Liver (tissue), 9 donors: ENCODE measurements around the gene RAET1G. TPM values are rescaled to one million over a fixed set of nuclear protein-coding genes. Genes with fewer than 3 reads are reported as not detected.

Experiments
- DNase-seq: peaks from one replicate; pipeline ENCODE4 v3.0.0-alpha.2; 2017; ENCODE audit warnings: low spot score
- H3K27ac ChIP-seq, 2 donors: one replicate each; pipeline ENCODE4 v1.7.0; 2013; ENCODE audit warnings: inconsistent platforms in 2 of 2, low read length in 2 of 2, control low read depth in 1 of 2, low read depth in 1 of 2, mild to moderate bottlenecking in 1 of 2
- H3K27me3 ChIP-seq, 4 donors: one replicate each; pipeline versions ENCODE4 v1.6.1 to v1.7.0; 2013; ENCODE audit warnings: low read length in 3 of 4, inconsistent platforms in 1 of 4, mild to moderate bottlenecking in 1 of 4, moderate library complexity in 1 of 4; ENCODE audit not compliant: control insufficient read depth in 4 of 4, insufficient read depth in 4 of 4
- H3K36me3 ChIP-seq, 4 donors: one replicate each; pipeline versions ENCODE4 v1.6.1 to v1.7.0; 2013; ENCODE audit warnings: low read length in 3 of 4, mild to moderate bottlenecking in 3 of 4, low read depth in 1 of 4, moderate library complexity in 1 of 4; ENCODE audit not compliant: control insufficient read depth in 4 of 4, insufficient read depth in 3 of 4
- H3K4me1 ChIP-seq, 4 donors: one replicate each; pipeline versions ENCODE4 v1.6.1 to v1.7.0; 2013; ENCODE audit warnings: low read length in 3 of 4, mild to moderate bottlenecking in 3 of 4, moderate library complexity in 1 of 4; ENCODE audit not compliant: control insufficient read depth in 4 of 4, insufficient read depth in 4 of 4
- H3K4me3 ChIP-seq, 3 donors: one replicate each; pipeline versions ENCODE4 v1.6.1 to v1.7.0; 2013; ENCODE audit warnings: low read length in 3 of 3, control low read depth in 1 of 3, low read depth in 1 of 3, mild to moderate bottlenecking in 1 of 3
- H3K9ac ChIP-seq, 2 donors: one replicate each; pipeline ENCODE4 v1.7.0; 2013; ENCODE audit warnings: low read length in 2 of 2, mild to moderate bottlenecking in 2 of 2, moderate library complexity in 2 of 2, control low read depth in 1 of 2, low read depth in 1 of 2
- H3K9me3 ChIP-seq, 4 donors: one replicate each; pipeline versions ENCODE4 v1.6.1 to v1.7.0; 2013; ENCODE audit warnings: low read length in 3 of 4; ENCODE audit not compliant: control insufficient read depth in 4 of 4
- EGR1 ChIP-seq, 2 donors: IDR thresholded peaks; 2 replicates each; pipeline ENCODE4 v1.6.1; 2016 to 2018; ENCODE audit warnings: antibody characterized with exemption in 2 of 2, low read depth in 2 of 2
- FOXA1 ChIP-seq: IDR thresholded peaks from 2 replicates; pipeline ENCODE4 v1.6.1; 2016; ENCODE audit warnings: antibody characterized with exemption
- FOXA2 ChIP-seq: IDR thresholded peaks from 2 replicates; pipeline ENCODE4 v1.6.1; 2016; ENCODE audit warnings: antibody characterized with exemption
- GABPA ChIP-seq, 2 donors: IDR thresholded peaks in 1 of 2; conservative IDR thresholded peaks in 1 of 2; 2 replicates each; pipeline ENCODE4 v1.6.1; 2016; ENCODE audit warnings: antibody characterized with exemption in 2 of 2, mild to moderate bottlenecking in 1 of 2, moderate library complexity in 1 of 2
- HNF4A ChIP-seq, 2 donors: conservative IDR thresholded peaks; 2 replicates each; pipeline ENCODE4 v1.6.1; 2016; ENCODE audit warnings: antibody characterized with exemption in 2 of 2, mild to moderate bottlenecking in 2 of 2
- HNF4G ChIP-seq: IDR thresholded peaks from 2 replicates; pipeline ENCODE4 v1.6.1; 2016; ENCODE audit warnings: antibody characterized with exemption
- JUND ChIP-seq, 2 donors: IDR thresholded peaks; 2 replicates each; pipeline ENCODE4 v1.6.1; 2016; ENCODE audit warnings: antibody characterized with exemption in 2 of 2
- NR2F2 ChIP-seq: IDR thresholded peaks from 2 replicates; pipeline ENCODE4 v1.6.1; 2016; ENCODE audit warnings: antibody characterized with exemption
- RAD21 ChIP-seq, 2 donors: IDR thresholded peaks; 2 replicates each; pipeline ENCODE4 v1.6.1; 2016; ENCODE audit warnings: antibody characterized with exemption in 2 of 2, mild to moderate bottlenecking in 2 of 2
- RXRA ChIP-seq, 2 donors: IDR thresholded peaks; 2 replicates each; pipeline ENCODE4 v1.6.1; 2017 to 2018; ENCODE audit warnings: antibody characterized with exemption in 2 of 2, mild to moderate bottlenecking in 1 of 2
- SP1 ChIP-seq: IDR thresholded peaks from 2 replicates; pipeline ENCODE4 v1.6.1; 2018; ENCODE audit warnings: antibody characterized with exemption, mild to moderate bottlenecking
- TAF1 ChIP-seq: conservative IDR thresholded peaks from 2 replicates; pipeline ENCODE4 v1.6.1; 2016; ENCODE audit warnings: antibody characterized with exemption, mild to moderate bottlenecking
- YY1 ChIP-seq: IDR thresholded peaks from 2 replicates; pipeline ENCODE4 v1.6.1; 2016; ENCODE audit warnings: antibody characterized with exemption, mild to moderate bottlenecking
- whole genome bisulfite sequencing: extraction: QIAGEN DNeasy Blood & Tissue Kit; methylation state at CpG from one replicate; pipeline ENCODE4 v1.1.7; 2013; 5-methylcytosine and 5-hydroxymethylcytosine counted together
- polyA plus RNA-seq, 2 donors: library from polyadenylated mRNA; stranded (reverse) in 1 of 2; unstranded in 1 of 2; fragments of 200-250 nt in 1 of 2; fragments of >200 nt in 1 of 2; fragmentation: Nextera tagmentation in 1 of 2; extraction: Ambion mirVana in 1 of 2; gene quantifications; one replicate each; pipeline versions ENCODE4 v1.2.1 to v1.2.3, GENCODE V29; 2013 to 2015
- total RNA-seq, 2 donors: library from RNA; depleted of rRNA; stranded (reverse); fragments of >200 nt; gene quantifications; one replicate each; pipeline ENCODE4 v1.2.3, GENCODE V29; 2014
- TF ChIP-seq, protein P1 (sequence below): fragments of 150-350 bp; IDR thresholded peaks from 2 replicates; pipeline ENCODE4 v1.5.1; 2017; ENCODE audit warnings: improper control_type of control experiment, low read depth, low read length; ENCODE audit not compliant: missing input control
- TF ChIP-seq, protein P2 (sequence below): IDR thresholded peaks from 2 replicates; pipeline ENCODE4 v1.6.1; 2016; ENCODE audit warnings: antibody characterized with exemption
- TF ChIP-seq, protein P3 (sequence below): IDR thresholded peaks from 2 replicates; pipeline ENCODE4 v1.6.1; 2016; ENCODE audit warnings: antibody characterized with exemption
- TF ChIP-seq, protein P4 (sequence below): IDR thresholded peaks from 2 replicates; pipeline ENCODE4 v1.6.1; 2016; ENCODE audit warnings: antibody characterized with exemption
- TF ChIP-seq, protein P5 (sequence below): IDR thresholded peaks from 2 replicates; pipeline ENCODE4 v1.6.1; 2016; ENCODE audit warnings: antibody characterized with exemption, mild to moderate bottlenecking
- donor health status: healthy.
- donor health status: healthy.
- donor health status: healthy.
- donor health status: healthy.
- donor health status: healthy.

The RAET1G gene
- total and polyA plus RNA-seq, 4 donors = not detected

DNA sequence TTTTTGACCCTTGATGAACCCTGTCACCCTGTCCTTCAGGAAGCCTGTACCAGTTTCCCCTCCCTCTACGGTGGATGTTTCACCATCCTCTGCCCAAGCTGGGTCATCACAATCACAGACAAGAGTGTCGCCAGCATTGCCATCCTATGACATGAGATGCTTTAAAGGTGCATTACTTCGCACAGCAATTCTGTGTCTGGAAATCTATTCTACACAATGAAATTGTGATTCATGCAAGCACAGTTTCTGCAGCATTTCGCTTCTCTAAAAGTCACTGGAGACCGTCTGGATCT, 16.4 kb upstream of the RAET1G start:
- 20% methylated on average over 5 of the region's 5 CpGs for WGBS
- no peak for TF ChIP-seq FOXA1
- TF ChIP-seq EGR1 (IDR thresholded peaks at IDR 0.05; ENCODE audit: low read depth in 2 of 2) = no peak
- TF ChIP-seq, protein P1, sequence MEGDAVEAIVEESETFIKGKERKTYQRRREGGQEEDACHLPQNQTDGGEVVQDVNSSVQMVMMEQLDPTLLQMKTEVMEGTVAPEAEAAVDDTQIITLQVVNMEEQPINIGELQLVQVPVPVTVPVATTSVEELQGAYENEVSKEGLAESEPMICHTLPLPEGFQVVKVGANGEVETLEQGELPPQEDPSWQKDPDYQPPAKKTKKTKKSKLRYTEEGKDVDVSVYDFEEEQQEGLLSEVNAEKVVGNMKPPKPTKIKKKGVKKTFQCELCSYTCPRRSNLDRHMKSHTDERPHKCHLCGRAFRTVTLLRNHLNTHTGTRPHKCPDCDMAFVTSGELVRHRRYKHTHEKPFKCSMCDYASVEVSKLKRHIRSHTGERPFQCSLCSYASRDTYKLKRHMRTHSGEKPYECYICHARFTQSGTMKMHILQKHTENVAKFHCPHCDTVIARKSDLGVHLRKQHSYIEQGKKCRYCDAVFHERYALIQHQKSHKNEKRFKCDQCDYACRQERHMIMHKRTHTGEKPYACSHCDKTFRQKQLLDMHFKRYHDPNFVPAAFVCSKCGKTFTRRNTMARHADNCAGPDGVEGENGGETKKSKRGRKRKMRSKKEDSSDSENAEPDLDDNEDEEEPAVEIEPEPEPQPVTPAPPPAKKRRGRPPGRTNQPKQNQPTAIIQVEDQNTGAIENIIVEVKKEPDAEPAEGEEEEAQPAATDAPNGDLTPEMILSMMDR = no peak
- no peak for TF ChIP-seq NR2F2
- TF ChIP-seq HNF4G = no peak
- no peak for TF ChIP-seq SP1
- TF ChIP-seq RAD21 (IDR thresholded peaks at IDR 0.05) = no peak
- TF ChIP-seq, protein P2, sequence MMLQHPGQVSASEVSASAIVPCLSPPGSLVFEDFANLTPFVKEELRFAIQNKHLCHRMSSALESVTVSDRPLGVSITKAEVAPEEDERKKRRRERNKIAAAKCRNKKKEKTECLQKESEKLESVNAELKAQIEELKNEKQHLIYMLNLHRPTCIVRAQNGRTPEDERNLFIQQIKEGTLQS = no peak
- no peak for TF ChIP-seq FOXA2
- no peak for TF ChIP-seq HNF4A (conservative IDR thresholded peaks at IDR 0.05)
- TF ChIP-seq, protein P3, sequence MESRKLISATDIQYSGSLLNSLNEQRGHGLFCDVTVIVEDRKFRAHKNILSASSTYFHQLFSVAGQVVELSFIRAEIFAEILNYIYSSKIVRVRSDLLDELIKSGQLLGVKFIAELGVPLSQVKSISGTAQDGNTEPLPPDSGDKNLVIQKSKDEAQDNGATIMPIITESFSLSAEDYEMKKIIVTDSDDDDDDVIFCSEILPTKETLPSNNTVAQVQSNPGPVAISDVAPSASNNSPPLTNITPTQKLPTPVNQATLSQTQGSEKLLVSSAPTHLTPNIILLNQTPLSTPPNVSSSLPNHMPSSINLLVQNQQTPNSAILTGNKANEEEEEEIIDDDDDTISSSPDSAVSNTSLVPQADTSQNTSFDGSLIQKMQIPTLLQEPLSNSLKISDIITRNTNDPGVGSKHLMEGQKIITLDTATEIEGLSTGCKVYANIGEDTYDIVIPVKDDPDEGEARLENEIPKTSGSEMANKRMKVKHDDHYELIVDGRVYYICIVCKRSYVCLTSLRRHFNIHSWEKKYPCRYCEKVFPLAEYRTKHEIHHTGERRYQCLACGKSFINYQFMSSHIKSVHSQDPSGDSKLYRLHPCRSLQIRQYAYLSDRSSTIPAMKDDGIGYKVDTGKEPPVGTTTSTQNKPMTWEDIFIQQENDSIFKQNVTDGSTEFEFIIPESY = no peak
- TF ChIP-seq, protein P4, sequence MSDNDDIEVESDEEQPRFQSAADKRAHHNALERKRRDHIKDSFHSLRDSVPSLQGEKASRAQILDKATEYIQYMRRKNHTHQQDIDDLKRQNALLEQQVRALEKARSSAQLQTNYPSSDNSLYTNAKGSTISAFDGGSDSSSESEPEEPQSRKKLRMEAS = no peak
- TF ChIP-seq GABPA (IDR thresholded peaks at IDR 0.05 in 1 of 2, conservative IDR thresholded peaks at IDR 0.05 in 1 of 2) = no peak
- TF ChIP-seq TAF1 = no peak
- no peak for TF ChIP-seq JUND (IDR thresholded peaks at IDR 0.05)
- TF ChIP-seq, protein P5, sequence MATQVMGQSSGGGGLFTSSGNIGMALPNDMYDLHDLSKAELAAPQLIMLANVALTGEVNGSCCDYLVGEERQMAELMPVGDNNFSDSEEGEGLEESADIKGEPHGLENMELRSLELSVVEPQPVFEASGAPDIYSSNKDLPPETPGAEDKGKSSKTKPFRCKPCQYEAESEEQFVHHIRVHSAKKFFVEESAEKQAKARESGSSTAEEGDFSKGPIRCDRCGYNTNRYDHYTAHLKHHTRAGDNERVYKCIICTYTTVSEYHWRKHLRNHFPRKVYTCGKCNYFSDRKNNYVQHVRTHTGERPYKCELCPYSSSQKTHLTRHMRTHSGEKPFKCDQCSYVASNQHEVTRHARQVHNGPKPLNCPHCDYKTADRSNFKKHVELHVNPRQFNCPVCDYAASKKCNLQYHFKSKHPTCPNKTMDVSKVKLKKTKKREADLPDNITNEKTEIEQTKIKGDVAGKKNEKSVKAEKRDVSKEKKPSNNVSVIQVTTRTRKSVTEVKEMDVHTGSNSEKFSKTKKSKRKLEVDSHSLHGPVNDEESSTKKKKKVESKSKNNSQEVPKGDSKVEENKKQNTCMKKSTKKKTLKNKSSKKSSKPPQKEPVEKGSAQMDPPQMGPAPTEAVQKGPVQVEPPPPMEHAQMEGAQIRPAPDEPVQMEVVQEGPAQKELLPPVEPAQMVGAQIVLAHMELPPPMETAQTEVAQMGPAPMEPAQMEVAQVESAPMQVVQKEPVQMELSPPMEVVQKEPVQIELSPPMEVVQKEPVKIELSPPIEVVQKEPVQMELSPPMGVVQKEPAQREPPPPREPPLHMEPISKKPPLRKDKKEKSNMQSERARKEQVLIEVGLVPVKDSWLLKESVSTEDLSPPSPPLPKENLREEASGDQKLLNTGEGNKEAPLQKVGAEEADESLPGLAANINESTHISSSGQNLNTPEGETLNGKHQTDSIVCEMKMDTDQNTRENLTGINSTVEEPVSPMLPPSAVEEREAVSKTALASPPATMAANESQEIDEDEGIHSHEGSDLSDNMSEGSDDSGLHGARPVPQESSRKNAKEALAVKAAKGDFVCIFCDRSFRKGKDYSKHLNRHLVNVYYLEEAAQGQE = no peak
- no peak for TF ChIP-seq YY1
- TF ChIP-seq RXRA (IDR thresholded peaks at IDR 0.05) = no peak
- Histone ChIP-seq H3K9me3 (no peaks in the 10 kb centered on the region), H3K4me1 (peaks cover 9 to 27% (median 14%) of the 10 kb centered on the region in 4 donors), H3K9ac (no peak overlapping the region), H3K4me3 (no peak overlapping the region), H3K36me3 (no peaks in the 10 kb centered on the region), H3K27ac (no peak overlapping the region), H3K27me3 (peaks cover 0 to 27% (median 14%) of the 10 kb centered on the region in 4 donors)
- no peak for DNase-seq
